CD8-positive, alpha-beta memory T cell (primary cell): ENCODE measurements around the gene MAK. TPM values are rescaled to one million over a fixed set of nuclear protein-coding genes. Genes with fewer than 3 reads are reported as not detected.

ENCODE experiments used
- CTCF ChIA-PET: fragments of 350-600 bp; sonication (Branson Sonifier 250); formaldehyde crosslinking; loops from one replicate; lab custom pipeline; 2021; ENCODE audit warnings: antibody characterized with exemption; lab: Charles Lee
- POLR2A ChIA-PET: fragments of 350-600 bp; sonication (Branson Sonifier 250); formaldehyde crosslinking; loops from one replicate; lab custom pipeline; 2021; ENCODE audit warnings: antibody characterized with exemption; lab: Charles Lee
- DNase-seq, 5 donors: peaks; one replicate each; pipeline versions ENCODE4 v3.0.0 to v3.0.0-alpha.2; 2020 to 2022; ENCODE audit warnings: mixed read lengths in 1 of 5
- H3K27ac ChIP-seq: one replicate; pipeline ENCODE4 v1.7.0; 2013; ENCODE audit warnings: low read depth, mild to moderate bottlenecking, low read length, moderate library complexity
- H3K27me3 ChIP-seq: 2 replicates; pipeline ENCODE4 v1.7.0; 2013; ENCODE audit warnings: low read length, mild to moderate bottlenecking; ENCODE audit not compliant: insufficient read depth, poor library complexity, severe bottlenecking
- H3K36me3 ChIP-seq: 2 replicates; pipeline ENCODE4 v1.7.0; 2013; ENCODE audit warnings: mild to moderate bottlenecking, low read length, moderate library complexity; ENCODE audit not compliant: insufficient read depth
- H3K4me1 ChIP-seq: 2 replicates; pipeline ENCODE4 v1.7.0; 2013; ENCODE audit warnings: mild to moderate bottlenecking, low read length, moderate library complexity; ENCODE audit not compliant: insufficient read depth
- H3K4me3 ChIP-seq: 2 replicates; pipeline ENCODE4 v1.7.0; 2013; ENCODE audit warnings: mild to moderate bottlenecking, low read length
- H3K9me3 ChIP-seq: 2 replicates; pipeline ENCODE4 v1.7.0; 2013; ENCODE audit warnings: mild to moderate bottlenecking, low read length
- H3K27ac Mint-ChIP-seq, 8 donors: one replicate each; pipeline ENCODE4 v1.8.0; 2020 to 2021; ENCODE audit warnings: mixed read lengths in 8 of 8, mild to moderate bottlenecking in 6 of 8, inconsistent platforms in 3 of 8, moderate library complexity in 3 of 8
- H3K27me3 Mint-ChIP-seq, 2 donors: one replicate each; pipeline ENCODE4 v1.8.0; 2020 to 2021; ENCODE audit warnings: mixed read lengths in 2 of 2, mild to moderate bottlenecking in 1 of 2, moderate library complexity in 1 of 2
- H3K36me3 Mint-ChIP-seq, 3 donors: one replicate each; pipeline ENCODE4 v1.8.0; 2020 to 2021; ENCODE audit warnings: mixed read lengths in 3 of 3, inconsistent platforms in 1 of 3, mild to moderate bottlenecking in 1 of 3
- H3K4me1 Mint-ChIP-seq, 3 donors: one replicate each; pipeline ENCODE4 v1.8.0; 2020 to 2021; ENCODE audit warnings: mixed read lengths in 3 of 3, inconsistent platforms in 1 of 3, mild to moderate bottlenecking in 1 of 3
- H3K4me3 Mint-ChIP-seq, 7 donors: one replicate each; pipeline ENCODE4 v1.8.0; 2020 to 2021; ENCODE audit warnings: mixed read lengths in 7 of 7, mild to moderate bottlenecking in 6 of 7, moderate library complexity in 4 of 7, inconsistent platforms in 2 of 7
- H3K9me3 Mint-ChIP-seq, 5 donors: one replicate each; pipeline ENCODE4 v1.8.0; 2020 to 2022; ENCODE audit warnings: mixed read lengths in 5 of 5, mild to moderate bottlenecking in 3 of 5, moderate library complexity in 2 of 5, inconsistent platforms in 1 of 5
- polyA plus RNA-seq: library from polyadenylated mRNA; unstranded; fragments of 300-500 nt; fragmentation: Illumina TruSeq; gene quantifications from one replicate; pipeline ENCODE4 v1.2.3, GENCODE V29; 2021
- total RNA-seq, 2 experiments: library from RNA; stranded (reverse); gene quantifications; one replicate each; pipeline ENCODE4 v1.2.3, GENCODE V29; 2021

Gene MAK
- total and polyA plus RNA-seq, 3 experiments from 2014 or later, result 1.8 to 2.3 TPM; not detected in 1

DNA sequence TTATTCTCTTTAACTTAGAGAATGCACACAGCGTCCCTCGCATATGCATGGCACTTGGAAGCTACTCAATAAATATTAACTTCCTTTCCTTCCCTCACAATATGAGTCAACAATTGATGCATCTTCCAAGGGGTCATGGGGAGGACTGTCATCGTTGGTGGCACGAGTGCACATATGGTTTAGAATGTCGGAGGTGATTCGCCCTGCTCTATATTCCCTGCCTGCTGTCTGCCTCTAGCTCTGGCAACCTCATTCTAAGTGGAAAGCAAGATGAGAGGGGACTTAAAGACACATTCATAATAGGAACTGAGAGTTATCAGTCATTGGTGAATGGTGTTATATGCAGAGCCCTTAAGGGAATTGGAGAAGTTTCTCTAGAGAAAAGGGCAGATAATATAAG lies 44.6 kb downstream of the MAK start:
- H3K9me3 ChIP-seq, result no peaks in the 10 kb centered on the region
- H3K27ac ChIP-seq, result no peak overlapping the region
- no peak overlapping the region for H3K4me3 ChIP-seq
- no peak for DNase-seq
- no peaks in the 10 kb centered on the region for H3K27me3 ChIP-seq
- no peaks in the 10 kb centered on the region for H3K27me3 Mint-ChIP-seq
- POLR2A ChIA-PET, result no interaction called here
- peaks cover 0 to 22% (median 12%) of the 10 kb centered on the region in 3 donors for H3K36me3 Mint-ChIP-seq
- H3K4me1 Mint-ChIP-seq, result peaks cover 3 to 9% (median 8%) of the 10 kb centered on the region in 3 donors
- no peaks in the 10 kb centered on the region for H3K9me3 Mint-ChIP-seq
- H3K4me1 ChIP-seq, result no peaks in the 10 kb centered on the region
- H3K4me3 Mint-ChIP-seq, result no peak overlapping the region
- CTCF ChIA-PET, result interaction anchor here (1.2 to 1.5 kb wide), 2 partner anchors 8 to 14 kb away, joined by 3 to 8 read pairs; no protein-coding TSS in a partner anchor
- H3K36me3 ChIP-seq, result no peaks in the 10 kb centered on the region
- peak overlapping the region in 1 of 8 donors; percentile 74 for H3K27ac Mint-ChIP-seq

DNA sequence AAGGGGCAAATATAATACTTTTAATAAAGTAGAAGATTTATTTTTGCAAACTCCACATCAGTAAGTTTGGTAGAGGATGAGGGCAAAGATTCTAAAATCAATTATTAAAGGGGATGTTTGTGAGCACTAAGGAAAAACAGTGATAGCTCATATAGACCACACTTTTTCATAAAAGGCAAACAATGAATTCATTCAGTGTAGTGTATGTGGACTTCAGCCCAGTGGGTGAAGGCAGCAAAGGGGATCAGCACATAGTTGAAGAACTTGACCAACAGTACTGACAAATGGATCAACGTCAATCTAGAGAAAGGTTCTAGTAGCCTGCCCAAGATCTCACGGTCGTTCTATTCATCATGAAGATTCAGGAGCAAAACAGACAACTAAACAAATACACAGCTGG lies 45.3 kb downstream of the MAK start:
- no peak overlapping the region for H3K4me3 Mint-ChIP-seq
- Histone ChIP-seq H3K9me3 (no peaks in the 10 kb centered on the region), H3K27ac (no peak overlapping the region), H3K36me3 (no peaks in the 10 kb centered on the region), H3K4me1 (no peaks in the 10 kb centered on the region), H3K4me3 (no peak overlapping the region), H3K27me3 (no peaks in the 10 kb centered on the region)
- peaks cover 0 to 23% (median 13%) of the 10 kb centered on the region in 3 donors for H3K36me3 Mint-ChIP-seq
- H3K4me1 Mint-ChIP-seq, result peaks cover 3 to 9% (median 8%) of the 10 kb centered on the region in 3 donors
- H3K27me3 Mint-ChIP-seq, result no peaks in the 10 kb centered on the region
- ChIA-PET POLR2A (no interaction called here), CTCF (interaction anchor here (1.2 to 1.5 kb wide), 2 partner anchors 9 to 13 kb away, joined by 3 to 8 read pairs; no protein-coding TSS in a partner anchor)
- no peak for DNase-seq
- H3K27ac Mint-ChIP-seq, result no peak overlapping the region
- H3K9me3 Mint-ChIP-seq, result no peaks in the 10 kb centered on the region

DNA sequence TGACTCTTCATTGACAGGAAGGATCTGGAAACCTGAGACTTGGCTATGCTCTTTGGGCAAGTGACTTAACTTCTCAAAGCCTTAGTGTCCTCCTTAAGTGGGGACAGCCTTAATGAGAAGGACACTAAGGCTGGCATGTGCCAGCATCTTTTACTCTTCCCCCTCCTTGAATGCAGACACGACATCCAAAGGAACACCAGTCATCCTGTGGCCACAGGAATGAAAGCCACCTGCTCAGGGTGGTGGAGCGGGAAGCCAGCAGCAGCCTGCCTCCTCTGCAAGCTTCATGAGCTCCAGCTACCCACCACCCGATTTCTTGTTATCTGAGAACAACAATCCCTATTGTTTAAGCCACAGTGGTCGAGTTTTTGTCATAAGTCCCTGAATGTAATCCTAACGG lies 46.2 kb downstream of the MAK start:
- Mint-ChIP-seq H3K4me3 (no peak overlapping the region), H3K36me3 (peaks cover 2 to 24% (median 16%) of the 10 kb centered on the region in 3 donors), H3K27me3 (no peaks in the 10 kb centered on the region), H3K4me1 (peaks cover 3 to 9% (median 8%) of the 10 kb centered on the region in 3 donors), H3K27ac (peak overlapping the region in 1 of 8 donors; percentile 4), H3K9me3 (no peaks in the 10 kb centered on the region)
- CTCF ChIA-PET, result no interaction called here
- DNase-seq, result no peak
- H3K4me1 ChIP-seq, result no peaks in the 10 kb centered on the region
- POLR2A ChIA-PET, result no interaction called here
- H3K4me3 ChIP-seq, result no peak overlapping the region
- no peaks in the 10 kb centered on the region for H3K9me3 ChIP-seq
- H3K36me3 ChIP-seq, result no peaks in the 10 kb centered on the region
- no peak overlapping the region for H3K27ac ChIP-seq
- H3K27me3 ChIP-seq, result no peaks in the 10 kb centered on the region

DNA sequence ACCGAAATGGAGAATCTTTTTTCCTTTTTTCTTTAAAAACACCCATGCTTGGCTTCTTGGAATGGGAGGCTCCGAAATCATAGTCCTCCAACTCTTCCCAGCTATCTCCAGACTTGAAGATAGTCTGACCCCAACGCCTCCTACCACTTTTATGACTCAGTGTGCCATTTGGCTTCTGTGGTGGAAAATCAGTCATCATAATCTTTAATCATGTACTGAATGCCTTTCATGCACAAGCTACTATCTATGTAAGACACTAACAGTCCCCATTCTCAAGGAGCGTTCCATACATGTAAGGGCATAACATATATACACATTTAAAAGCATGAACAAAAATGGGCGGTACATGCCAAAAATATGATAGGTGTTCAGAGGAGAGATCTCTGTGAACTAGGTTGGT lies 46.7 kb downstream of the MAK start:
- no peaks in the 10 kb centered on the region for H3K4me1 ChIP-seq
- ChIA-PET POLR2A (no interaction called here), CTCF (no interaction called here)
- Mint-ChIP-seq H3K27me3 (no peaks in the 10 kb centered on the region), H3K9me3 (no peaks in the 10 kb centered on the region), H3K36me3 (peaks cover 4 to 25% (median 17%) of the 10 kb centered on the region in 3 donors), H3K4me1 (peaks cover 3 to 9% (median 8%) of the 10 kb centered on the region in 3 donors), H3K4me3 (no peak overlapping the region), H3K27ac (no peak overlapping the region)
- no peak overlapping the region for H3K27ac ChIP-seq
- H3K27me3 ChIP-seq, result no peaks in the 10 kb centered on the region
- no peaks in the 10 kb centered on the region for H3K36me3 ChIP-seq
- no peak overlapping the region for H3K4me3 ChIP-seq
- H3K9me3 ChIP-seq, result no peaks in the 10 kb centered on the region
- no peak for DNase-seq

DNA sequence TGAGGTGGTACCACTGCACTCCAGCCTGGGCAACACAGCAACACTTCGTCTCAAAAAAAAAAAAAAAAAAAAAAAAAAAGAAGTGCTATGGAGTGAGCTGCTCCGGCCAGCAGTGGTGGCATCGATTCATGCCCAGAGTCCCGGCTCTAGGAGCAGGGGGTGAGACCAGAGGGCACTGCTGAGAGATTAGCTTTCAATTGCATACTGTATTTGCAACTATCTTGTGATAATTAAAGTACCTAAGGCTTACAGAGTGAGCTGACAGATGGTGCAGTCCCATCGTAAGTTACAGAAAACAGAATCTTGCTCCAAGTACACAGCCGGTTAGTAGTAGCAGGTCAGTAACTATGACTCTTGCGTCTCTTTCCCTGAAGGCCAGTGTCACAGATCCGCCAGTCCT lies 59.3 kb downstream of the MAK start:
- H3K27ac Mint-ChIP-seq, result no peak overlapping the region
- H3K36me3 ChIP-seq, result no peaks in the 10 kb centered on the region
- peaks cover 0 to 10% (median 5%) of the 10 kb centered on the region in 3 donors for H3K4me1 Mint-ChIP-seq
- H3K9me3 Mint-ChIP-seq, result no peaks in the 10 kb centered on the region
- CTCF ChIA-PET, result no interaction called here
- peaks cover 20 to 48% (median 22%) of the 10 kb centered on the region in 3 donors for H3K36me3 Mint-ChIP-seq
- no peaks in the 10 kb centered on the region for H3K4me1 ChIP-seq
- H3K27me3 ChIP-seq, result no peaks in the 10 kb centered on the region
- DNase-seq, result no peak
- no peaks in the 10 kb centered on the region for H3K27me3 Mint-ChIP-seq
- H3K4me3 Mint-ChIP-seq, result no peak overlapping the region
- no peaks in the 10 kb centered on the region for H3K9me3 ChIP-seq
- POLR2A ChIA-PET, result no interaction called here
- H3K4me3 ChIP-seq, result no peak overlapping the region
- no peak overlapping the region for H3K27ac ChIP-seq

DNA sequence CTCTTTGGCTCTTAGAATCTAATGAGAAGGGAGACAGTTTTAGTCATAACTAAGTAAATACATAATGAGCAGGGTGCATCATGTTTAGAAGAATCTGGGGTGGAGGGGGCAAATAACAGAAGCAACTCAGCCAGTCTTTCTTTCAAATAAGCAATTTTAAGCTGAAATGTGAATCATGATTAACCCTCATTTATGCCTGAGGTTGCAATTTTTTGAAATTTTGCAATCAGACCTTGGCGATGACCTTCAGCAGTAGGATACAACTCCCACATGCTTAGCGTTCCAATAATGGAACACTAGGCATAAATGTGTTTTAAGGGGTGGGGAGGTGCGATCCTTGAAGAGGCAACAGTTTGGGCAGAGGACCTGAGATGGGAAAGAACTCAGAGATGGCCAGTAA lies 60.1 kb downstream of the MAK start:
- H3K27ac ChIP-seq, result no peak overlapping the region
- no peaks in the 10 kb centered on the region for H3K9me3 Mint-ChIP-seq
- H3K27me3 ChIP-seq, result no peaks in the 10 kb centered on the region
- H3K4me1 ChIP-seq, result no peaks in the 10 kb centered on the region
- no peak overlapping the region for H3K4me3 Mint-ChIP-seq
- no peaks in the 10 kb centered on the region for H3K27me3 Mint-ChIP-seq
- H3K4me1 Mint-ChIP-seq, result peaks cover 0 to 10% (median 3%) of the 10 kb centered on the region in 3 donors
- H3K36me3 ChIP-seq, result no peaks in the 10 kb centered on the region
- no peak for DNase-seq
- ChIA-PET CTCF (no interaction called here), POLR2A (no interaction called here)
- H3K4me3 ChIP-seq, result no peak overlapping the region
- H3K9me3 ChIP-seq, result no peaks in the 10 kb centered on the region
- H3K27ac Mint-ChIP-seq, result no peak overlapping the region
- H3K36me3 Mint-ChIP-seq, result peaks cover 19 to 45% (median 20%) of the 10 kb centered on the region in 3 donors

DNA sequence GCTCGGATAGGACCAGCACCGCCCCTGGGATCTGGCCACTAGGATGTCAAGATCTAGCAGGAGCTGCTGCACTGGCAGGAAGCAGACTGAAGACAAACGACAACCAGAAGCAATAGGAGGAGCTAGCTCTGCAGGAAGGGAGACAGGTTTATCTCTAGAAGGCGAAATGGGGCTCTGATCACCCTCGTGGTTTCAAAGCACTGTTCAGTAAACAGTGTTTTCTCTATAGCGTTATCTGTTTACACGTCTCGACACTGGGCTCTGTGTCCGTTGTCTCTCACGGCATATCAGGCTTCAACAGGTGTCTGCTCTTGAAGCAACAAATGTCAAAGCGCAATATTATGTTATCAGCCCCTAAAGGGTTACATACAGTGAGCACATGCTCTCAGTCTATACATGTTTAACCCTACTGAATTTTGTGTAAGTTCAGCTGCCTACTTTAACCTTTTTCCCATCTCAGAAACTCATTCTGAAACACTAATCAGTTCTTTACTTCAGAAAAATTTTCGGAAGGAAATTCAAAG lies 66.9 kb downstream of the MAK start:
- ChIA-PET POLR2A (no interaction called here), CTCF (no interaction called here)
- Histone ChIP-seq H3K36me3 (no peaks in the 10 kb centered on the region), H3K4me3 (no peak overlapping the region), H3K9me3 (no peaks in the 10 kb centered on the region), H3K27me3 (no peaks in the 10 kb centered on the region), H3K4me1 (no peaks in the 10 kb centered on the region), H3K27ac (no peak overlapping the region)
- Mint-ChIP-seq H3K4me3 (no peak overlapping the region), H3K9me3 (no peaks in the 10 kb centered on the region), H3K27me3 (no peaks in the 10 kb centered on the region), H3K36me3 (peaks cover 13 to 55% (median 22%) of the 10 kb centered on the region in 3 donors), H3K4me1 (peaks cover 0 to 5% (median 4%) of the 10 kb centered on the region in 3 donors), H3K27ac (peak overlapping the region in 2 of 8 donors; percentile 1 to 83)
- DNase-seq, result no peak

DNA sequence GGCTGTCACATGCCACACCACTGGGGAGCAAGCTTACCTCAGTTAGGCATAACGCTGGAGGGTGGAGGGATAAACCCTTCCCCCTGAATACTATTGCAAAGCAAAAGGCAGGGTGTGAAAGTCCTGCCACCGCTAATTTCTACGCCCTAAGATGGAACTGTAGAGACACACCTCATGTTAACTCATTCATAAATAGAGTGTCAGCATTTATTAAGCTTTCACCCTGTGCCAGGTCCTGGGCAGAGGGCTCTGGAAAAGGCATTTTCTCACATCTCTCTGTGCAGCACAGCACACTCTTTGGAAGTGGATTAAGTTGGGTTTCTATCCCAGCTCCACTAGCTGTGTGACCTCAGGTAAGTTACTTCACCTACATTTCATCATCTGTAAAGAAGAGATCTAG lies 68.9 kb downstream of the MAK start:
- Histone ChIP-seq H3K27me3 (no peaks in the 10 kb centered on the region), H3K4me1 (no peaks in the 10 kb centered on the region), H3K27ac (no peak overlapping the region), H3K9me3 (no peaks in the 10 kb centered on the region), H3K36me3 (no peaks in the 10 kb centered on the region), H3K4me3 (no peak overlapping the region)
- no peak overlapping the region for H3K4me3 Mint-ChIP-seq
- no peak for DNase-seq
- H3K9me3 Mint-ChIP-seq, result no peaks in the 10 kb centered on the region
- CTCF ChIA-PET, result interaction anchor here (0.7 kb wide), 1 partner anchor 10 kb away, joined by 3 read pairs; no protein-coding TSS in a partner anchor
- POLR2A ChIA-PET, result no interaction called here
- H3K4me1 Mint-ChIP-seq, result peaks cover 0 to 2% (median 0%) of the 10 kb centered on the region in 3 donors
- peaks cover 5 to 47% (median 16%) of the 10 kb centered on the region in 3 donors for H3K36me3 Mint-ChIP-seq
- peak overlapping the region in 1 of 8 donors; percentile 29 for H3K27ac Mint-ChIP-seq
- no peaks in the 10 kb centered on the region for H3K27me3 Mint-ChIP-seq
